Peyer's patch (tissue), 4 donors: Measurements from ENCODE around the gene IPO11. TPM values are rescaled to one million over a fixed set of nuclear protein-coding genes. Genes with fewer than 3 reads are reported as not detected.

ENCODE experiments used
- DNase-seq, 3 donors: peaks; one replicate each; pipeline ENCODE4 v3.0.0-alpha.2; 2017 to 2019
- H3K27ac ChIP-seq, 4 donors: fragments of 200-600 bp; sonication (generic); one replicate each; pipeline ENCODE4 v1.5.1; 2016 to 2019
- H3K27me3 ChIP-seq, 2 donors: fragments of 200-600 bp; sonication (generic); one replicate each; pipeline ENCODE4 v1.5.1; 2019
- H3K36me3 ChIP-seq, 3 donors: fragments of 200-600 bp; sonication (generic); one replicate each; pipeline ENCODE4 v1.5.1; 2016 to 2019
- H3K4me1 ChIP-seq, 4 donors: fragments of 200-600 bp; sonication (generic); one replicate each; pipeline ENCODE4 v1.5.1; 2016 to 2019
- H3K4me3 ChIP-seq, 4 donors: fragments of 200-600 bp; sonication (generic); 1 replicate in 3 of 4; 2 replicates in 1 of 4; pipeline ENCODE4 v1.5.1; 2016 to 2019; ENCODE audit warnings: mild to moderate bottlenecking in 1 of 4
- H3K9me3 ChIP-seq, 4 donors: fragments of 200-600 bp; sonication (generic); one replicate each; pipeline ENCODE4 v1.5.1; 2016 to 2019; ENCODE audit warnings: mild to moderate bottlenecking in 1 of 4
- POLR2A ChIP-seq, 2 donors: fragments of 450-650 bp; IDR thresholded peaks; one replicate each; pipeline ENCODE4 v1.5.1; 2017; ENCODE audit warnings: antibody characterized with exemption in 2 of 2, mild to moderate bottlenecking in 2 of 2, moderate library complexity in 2 of 2
- total RNA-seq, 4 donors: library from RNA; depleted of rRNA; stranded (reverse); fragments of >200 nt; gene quantifications; one replicate each; pipeline ENCODE4 v1.1.0, GENCODE V29; 2016
- TF ChIP-seq, protein P1 (sequence below), 6 experiments: fragments of 450-650 bp in 4 of 6; fragments of 200-600 bp in 2 of 6; sonication (generic) in 1 of 6; IDR thresholded peaks; one replicate each; pipeline ENCODE4 v1.5.1; 2017 to 2019; ENCODE audit warnings: antibody characterized with exemption in 6 of 6, mild to moderate bottlenecking in 3 of 6, moderate library complexity in 1 of 6

IPO11 gene
- total RNA-seq, 4 donors from 2014 or later = 5.6 to 27.2 (median 13.1) TPM

DNA sequence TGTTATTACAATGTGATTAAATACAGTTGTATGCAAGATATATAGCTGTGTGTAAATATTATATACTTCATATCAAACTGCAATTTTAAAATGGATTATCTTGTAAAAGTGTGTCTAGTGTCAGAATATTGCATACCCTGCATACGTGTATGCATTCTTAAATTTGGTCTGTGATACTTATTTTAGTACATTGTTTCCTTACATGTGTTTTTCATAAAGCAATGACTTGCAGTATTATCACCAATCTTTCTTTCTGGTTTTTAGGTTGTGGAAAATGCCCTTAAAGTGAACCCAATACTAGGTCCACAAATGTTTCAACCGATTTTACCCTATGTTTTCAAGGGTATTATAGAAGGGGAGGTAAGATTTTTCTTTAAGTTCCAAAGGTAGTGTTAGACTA, 137.5 kb downstream of the IPO11 start:
- Histone ChIP-seq H3K27ac (no peak overlapping the region), H3K4me1 (no peaks in the 10 kb centered on the region), H3K9me3 (no peaks in the 10 kb centered on the region), H3K4me3 (no peak overlapping the region), H3K36me3 (peaks cover 0 to 3% (median 0%) of the 10 kb centered on the region in 3 donors), H3K27me3 (no peaks in the 10 kb centered on the region)
- DNase-seq = no peak
- no peak for TF ChIP-seq POLR2A (IDR thresholded peaks at IDR 0.05)
- TF ChIP-seq, protein P1, sequence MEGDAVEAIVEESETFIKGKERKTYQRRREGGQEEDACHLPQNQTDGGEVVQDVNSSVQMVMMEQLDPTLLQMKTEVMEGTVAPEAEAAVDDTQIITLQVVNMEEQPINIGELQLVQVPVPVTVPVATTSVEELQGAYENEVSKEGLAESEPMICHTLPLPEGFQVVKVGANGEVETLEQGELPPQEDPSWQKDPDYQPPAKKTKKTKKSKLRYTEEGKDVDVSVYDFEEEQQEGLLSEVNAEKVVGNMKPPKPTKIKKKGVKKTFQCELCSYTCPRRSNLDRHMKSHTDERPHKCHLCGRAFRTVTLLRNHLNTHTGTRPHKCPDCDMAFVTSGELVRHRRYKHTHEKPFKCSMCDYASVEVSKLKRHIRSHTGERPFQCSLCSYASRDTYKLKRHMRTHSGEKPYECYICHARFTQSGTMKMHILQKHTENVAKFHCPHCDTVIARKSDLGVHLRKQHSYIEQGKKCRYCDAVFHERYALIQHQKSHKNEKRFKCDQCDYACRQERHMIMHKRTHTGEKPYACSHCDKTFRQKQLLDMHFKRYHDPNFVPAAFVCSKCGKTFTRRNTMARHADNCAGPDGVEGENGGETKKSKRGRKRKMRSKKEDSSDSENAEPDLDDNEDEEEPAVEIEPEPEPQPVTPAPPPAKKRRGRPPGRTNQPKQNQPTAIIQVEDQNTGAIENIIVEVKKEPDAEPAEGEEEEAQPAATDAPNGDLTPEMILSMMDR (IDR thresholded peaks at IDR 0.05) = no peak

DNA sequence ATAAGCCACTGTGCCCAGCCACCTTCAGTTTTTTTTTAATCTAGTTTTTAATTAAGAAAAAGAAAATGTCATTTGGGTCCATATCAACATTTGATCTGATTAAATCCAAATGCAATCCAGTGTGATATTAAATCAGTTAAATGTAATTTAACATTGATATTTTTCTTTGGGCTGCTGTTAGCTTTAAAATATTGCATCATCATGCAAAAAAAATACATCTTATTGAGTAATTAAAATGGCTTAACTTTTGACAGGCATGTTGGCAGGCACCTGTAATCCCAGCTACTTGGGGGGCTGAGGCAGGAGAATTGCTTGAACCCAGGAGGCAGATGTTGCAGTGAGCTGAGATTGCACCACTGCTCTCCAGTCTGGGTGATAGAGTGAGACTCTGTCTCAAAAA, 143.4 kb downstream of the IPO11 start:
- H3K27me3 ChIP-seq = no peaks in the 10 kb centered on the region
- H3K4me3 ChIP-seq = no peak overlapping the region
- H3K36me3 ChIP-seq = peaks cover 0 to 3% (median 0%) of the 10 kb centered on the region in 3 donors
- H3K9me3 ChIP-seq = no peaks in the 10 kb centered on the region
- TF ChIP-seq, protein P1 (IDR thresholded peaks at IDR 0.05) = no peak
- no peak for TF ChIP-seq POLR2A (IDR thresholded peaks at IDR 0.05)
- DNase-seq = no peak
- H3K27ac ChIP-seq = no peak overlapping the region
- H3K4me1 ChIP-seq = no peaks in the 10 kb centered on the region

DNA sequence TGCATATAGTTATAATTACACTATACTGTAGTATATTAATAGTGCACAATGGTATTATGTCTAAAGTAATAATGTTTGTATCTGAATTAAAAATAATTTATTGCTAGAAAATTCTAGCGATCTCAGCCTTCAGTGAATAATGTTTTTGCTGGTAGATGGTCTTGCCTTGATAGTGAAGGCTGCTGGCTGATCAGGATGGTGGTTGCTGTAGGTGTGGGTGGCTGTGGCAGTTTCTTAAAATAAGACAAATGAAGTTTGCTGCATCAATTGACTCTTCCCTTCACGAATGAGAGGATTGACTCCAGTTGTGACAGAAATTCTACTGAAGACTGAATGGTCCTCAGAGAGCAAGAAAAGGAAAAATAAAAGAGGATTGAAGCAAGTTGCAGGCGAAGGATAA, 146.4 kb downstream of the IPO11 start:
- no peak overlapping the region for H3K27ac ChIP-seq
- H3K4me3 ChIP-seq = no peak overlapping the region
- no peaks in the 10 kb centered on the region for H3K27me3 ChIP-seq
- no peaks in the 10 kb centered on the region for H3K36me3 ChIP-seq
- DNase-seq = no peak
- no peaks in the 10 kb centered on the region for H3K9me3 ChIP-seq
- TF ChIP-seq, protein P1 (IDR thresholded peaks at IDR 0.05) = no peak
- TF ChIP-seq POLR2A (IDR thresholded peaks at IDR 0.05) = no peak
- H3K4me1 ChIP-seq = no peaks in the 10 kb centered on the region

DNA sequence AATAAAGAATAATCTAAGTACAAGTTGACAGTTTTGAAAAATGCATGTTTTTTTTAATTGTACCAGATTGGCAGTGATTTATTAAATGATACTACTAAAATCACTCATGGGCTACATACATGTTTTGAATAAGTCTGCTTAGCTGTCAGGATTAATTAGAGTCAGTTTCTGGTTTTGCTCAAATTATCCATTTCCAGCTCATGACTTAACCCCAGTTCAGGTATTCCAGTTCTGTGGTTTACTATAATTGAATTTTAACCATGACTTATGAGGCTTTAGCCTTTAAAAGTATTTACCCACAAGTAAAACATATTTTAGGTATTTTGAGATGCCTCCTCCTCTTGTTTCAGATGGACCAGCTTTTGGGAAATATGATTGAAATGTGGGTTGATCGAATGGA, 148.2 kb downstream of the IPO11 start:
- H3K9me3 ChIP-seq = no peaks in the 10 kb centered on the region
- no peaks in the 10 kb centered on the region for H3K36me3 ChIP-seq
- DNase-seq = no peak
- no peaks in the 10 kb centered on the region for H3K27me3 ChIP-seq
- no peaks in the 10 kb centered on the region for H3K4me1 ChIP-seq
- TF ChIP-seq, protein P1 (IDR thresholded peaks at IDR 0.05) = no peak
- TF ChIP-seq POLR2A (IDR thresholded peaks at IDR 0.05) = no peak
- no peak overlapping the region for H3K27ac ChIP-seq
- H3K4me3 ChIP-seq = no peak overlapping the region

DNA sequence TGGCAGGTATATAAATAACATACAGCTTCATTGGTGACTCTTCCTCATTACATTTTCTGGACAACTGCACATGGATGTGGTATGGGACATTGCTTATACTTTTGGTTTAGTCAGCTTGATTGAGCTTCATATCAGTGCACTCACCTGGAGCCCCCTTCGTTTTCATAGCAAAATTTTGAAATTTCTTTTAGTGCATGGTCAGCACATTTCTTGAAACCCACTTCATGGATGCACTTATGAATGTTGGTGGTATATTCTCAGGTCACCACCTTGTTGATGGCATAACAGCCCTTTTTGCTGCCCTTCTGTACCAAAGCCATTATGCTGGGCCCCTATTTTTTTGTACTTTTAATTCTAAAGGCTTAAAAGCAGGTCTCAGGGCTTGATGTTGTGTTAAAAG, 149.3 kb downstream of the IPO11 start:
- Histone ChIP-seq H3K4me3 (no peak overlapping the region), H3K27ac (no peak overlapping the region), H3K36me3 (peaks cover 0 to 7% (median 0%) of the 10 kb centered on the region in 3 donors), H3K9me3 (no peaks in the 10 kb centered on the region), H3K4me1 (no peaks in the 10 kb centered on the region), H3K27me3 (no peaks in the 10 kb centered on the region)
- DNase-seq = no peak
- TF ChIP-seq, protein P1 (IDR thresholded peaks at IDR 0.05) = no peak
- no peak for TF ChIP-seq POLR2A (IDR thresholded peaks at IDR 0.05)

DNA sequence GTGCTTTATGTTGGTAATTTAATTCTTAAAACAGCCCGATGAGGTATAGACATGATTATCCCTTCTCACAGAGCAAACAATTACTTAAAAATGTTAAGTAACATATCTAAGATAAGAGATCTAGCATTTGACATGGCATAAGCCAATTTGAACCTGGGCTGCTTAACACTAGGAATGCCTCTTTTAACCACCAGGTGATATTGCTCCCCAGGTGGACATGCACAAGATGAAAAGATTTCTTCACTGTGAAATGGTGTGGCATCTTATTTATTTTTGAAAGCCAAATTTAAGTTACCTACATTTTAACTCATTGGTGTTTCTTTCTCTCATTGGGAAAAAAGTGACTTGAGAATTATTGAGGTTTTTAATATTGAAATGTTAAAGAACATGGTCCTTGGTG, 150.3 kb downstream of the IPO11 start:
- Histone ChIP-seq H3K4me3 (no peak overlapping the region), H3K27ac (no peak overlapping the region), H3K36me3 (peaks cover 0 to 9% (median 0%) of the 10 kb centered on the region in 3 donors), H3K27me3 (no peaks in the 10 kb centered on the region), H3K9me3 (no peaks in the 10 kb centered on the region), H3K4me1 (no peaks in the 10 kb centered on the region)
- no peak for DNase-seq
- TF ChIP-seq, protein P1 (IDR thresholded peaks at IDR 0.05) = no peak
- TF ChIP-seq POLR2A (IDR thresholded peaks at IDR 0.05) = no peak
